Fibroblast of lung (primary cell): ENCODE measurements around the gene DNAH1.

Experiments used
- EZH2 ChIP-seq: IDR thresholded peaks from 2 replicates; pipeline ENCODE4 v1.5.1; 2012; ENCODE audit warnings: low read length, control low read depth, mild to moderate bottlenecking; ENCODE audit errors: missing control alignments
- TF ChIP-seq, protein P1 (sequence below), 2 donors: IDR thresholded peaks in 1 of 2; conservative IDR thresholded peaks in 1 of 2; 1 replicate in 1 of 2; 2 replicates in 1 of 2; pipeline ENCODE4 v1.5.1; 2011 to 2012; ENCODE audit warnings: low read length in 2 of 2, control low read depth in 1 of 2, inconsistent platforms in 1 of 2, low read depth in 1 of 2, mild to moderate bottlenecking in 1 of 2

DNA sequence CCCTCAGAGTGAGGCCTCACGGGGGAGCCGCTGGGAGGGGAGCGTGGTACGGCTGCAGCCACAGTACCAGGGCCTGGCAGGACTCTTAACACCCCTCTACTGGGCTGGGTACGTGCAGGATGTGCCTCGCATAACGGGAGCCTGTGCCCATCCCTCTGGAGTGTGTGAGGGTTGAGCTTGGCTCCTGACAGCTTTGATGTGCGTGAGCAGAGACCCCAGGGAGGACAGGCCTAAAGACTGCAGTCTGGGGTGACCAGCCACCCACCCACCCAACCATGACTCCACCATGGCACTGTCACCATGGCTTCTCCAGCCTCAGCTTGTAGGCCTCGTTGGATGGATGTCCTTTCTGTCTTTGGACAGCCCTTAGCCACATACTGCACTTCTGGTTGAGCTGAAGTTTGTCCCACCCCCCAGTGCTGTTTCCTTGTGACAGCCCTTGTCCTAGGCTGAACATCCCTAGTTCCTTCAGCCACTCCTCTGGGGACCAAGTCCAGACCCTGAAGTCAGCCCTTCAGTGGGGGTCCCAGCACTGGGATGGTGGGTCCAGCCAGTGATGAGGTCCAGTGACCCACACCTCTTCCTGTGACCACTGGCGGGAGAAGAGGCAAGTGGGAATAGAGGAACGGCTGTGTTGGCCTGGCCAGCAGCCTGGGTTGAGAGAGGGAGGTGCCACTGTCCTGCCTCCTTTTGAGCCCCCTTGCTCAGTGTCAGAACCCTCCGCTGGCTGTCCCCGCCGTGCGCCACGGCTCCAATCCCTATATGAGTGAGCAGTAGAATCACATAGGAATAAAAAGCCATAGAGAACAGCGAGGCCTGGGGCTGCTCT lies 22.4 kb upstream of the DNAH1 start:
- no peak for TF ChIP-seq EZH2
- TF ChIP-seq, protein P1, sequence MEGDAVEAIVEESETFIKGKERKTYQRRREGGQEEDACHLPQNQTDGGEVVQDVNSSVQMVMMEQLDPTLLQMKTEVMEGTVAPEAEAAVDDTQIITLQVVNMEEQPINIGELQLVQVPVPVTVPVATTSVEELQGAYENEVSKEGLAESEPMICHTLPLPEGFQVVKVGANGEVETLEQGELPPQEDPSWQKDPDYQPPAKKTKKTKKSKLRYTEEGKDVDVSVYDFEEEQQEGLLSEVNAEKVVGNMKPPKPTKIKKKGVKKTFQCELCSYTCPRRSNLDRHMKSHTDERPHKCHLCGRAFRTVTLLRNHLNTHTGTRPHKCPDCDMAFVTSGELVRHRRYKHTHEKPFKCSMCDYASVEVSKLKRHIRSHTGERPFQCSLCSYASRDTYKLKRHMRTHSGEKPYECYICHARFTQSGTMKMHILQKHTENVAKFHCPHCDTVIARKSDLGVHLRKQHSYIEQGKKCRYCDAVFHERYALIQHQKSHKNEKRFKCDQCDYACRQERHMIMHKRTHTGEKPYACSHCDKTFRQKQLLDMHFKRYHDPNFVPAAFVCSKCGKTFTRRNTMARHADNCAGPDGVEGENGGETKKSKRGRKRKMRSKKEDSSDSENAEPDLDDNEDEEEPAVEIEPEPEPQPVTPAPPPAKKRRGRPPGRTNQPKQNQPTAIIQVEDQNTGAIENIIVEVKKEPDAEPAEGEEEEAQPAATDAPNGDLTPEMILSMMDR (conservative IDR thresholded peaks at IDR 0.05 in 1 of 2, IDR thresholded peaks at IDR 0.05 in 1 of 2; ENCODE audit: low read depth in 1 of 2, low read length in 2 of 2), result no peak
